Measurements from ENCODE around the gene GNG8.

Gene GNG8

GRCh38 chr19:46661020-46661731, 25.2 kb upstream of the GNG8 start, which contains the start of gene DACT3:
TSS of gene DACT3 (minus strand) at chr19:46661182. CDS start at chr19:46661064, 118 bp downstream.
- Histone ChIP-seq H2AFZ (peak within 1 kb of the TSS; percentile 84), H3K4me2 (ENCODE audit: low read length) (peak within 1 kb of the TSS; percentile 84), H3K27ac (peak within 1 kb of the TSS; percentile 34), H3K27me3 (ENCODE audit: control insufficient read depth, insufficient read depth, low read length) (no peaks in the 10 kb centered on the region), H3K4me3 (ENCODE audit: low read depth, low read length) (peak within 1 kb of the TSS; percentile 60), H3K9ac (no peak within 1 kb of the TSS), H3K4me1 (peaks cover 13% of the 10 kb centered on the region), H3K9me3 (ENCODE audit: control insufficient read depth, low read length) (no peaks in the 10 kb centered on the region), H3K36me3 (ENCODE audit: control insufficient read depth, insufficient read depth, low read length) (no peaks in the 10 kb centered on the region), H3K79me2 (no peaks in the 10 kb centered on the region)
- no peak for TF ChIP-seq CTCF (IDR thresholded peaks at IDR 0.05)

GRCh38 chr19:46660551-46661019, 24.6 kb upstream of the GNG8 start:
- Histone ChIP-seq H3K36me3 (ENCODE audit: control insufficient read depth, insufficient read depth, low read length) (no peaks in the 10 kb centered on the region), H3K27me3 (ENCODE audit: control insufficient read depth, insufficient read depth, low read length) (no peaks in the 10 kb centered on the region), H3K9ac (no peak overlapping the region), H3K27ac (no peak overlapping the region), H3K9me3 (ENCODE audit: control insufficient read depth, low read length) (no peaks in the 10 kb centered on the region), H3K4me2 (ENCODE audit: low read length) (peak overlapping the region; percentile 84), H3K79me2 (no peaks in the 10 kb centered on the region), H3K4me3 (ENCODE audit: low read depth, low read length) (peak overlapping the region; percentile 60), H2AFZ (peak overlapping the region; percentile 84), H3K4me1 (peaks cover 13% of the 10 kb centered on the region)
- no peak for TF ChIP-seq CTCF (IDR thresholded peaks at IDR 0.05)

- peak overlapping the region; percentile 60 for H3K4me3 ChIP-seq (ENCODE audit: low read depth, low read length)
- TF ChIP-seq CTCF (IDR thresholded peaks at IDR 0.05): no peak
- H3K27ac ChIP-seq: no peak overlapping the region
- H3K79me2 ChIP-seq: no peaks in the 10 kb centered on the region
- no peaks in the 10 kb centered on the region for H3K27me3 ChIP-seq (ENCODE audit: control insufficient read depth, insufficient read depth, low read length)
- peak overlapping the region; percentile 84 for H3K4me2 ChIP-seq (ENCODE audit: low read length)
- peaks cover 13% of the 10 kb centered on the region for H3K4me1 ChIP-seq
- H3K36me3 ChIP-seq (ENCODE audit: control insufficient read depth, insufficient read depth, low read length): no peaks in the 10 kb centered on the region
- H3K9me3 ChIP-seq (ENCODE audit: control insufficient read depth, low read length): no peaks in the 10 kb centered on the region
- H2AFZ ChIP-seq: peak overlapping the region; percentile 84
- no peak overlapping the region for H3K9ac ChIP-seq
Observed at GRCh38 chr19:46660008-46660517, 24.1 kb upstream of the GNG8 start.

GRCh38 chr19:46659151-46660007, 23.4 kb upstream of the GNG8 start:
- Histone ChIP-seq H3K9me3 (ENCODE audit: control insufficient read depth, low read length) (no peaks in the 10 kb centered on the region), H3K36me3 (ENCODE audit: control insufficient read depth, insufficient read depth, low read length) (no peaks in the 10 kb centered on the region), H3K79me2 (no peaks in the 10 kb centered on the region), H3K27me3 (ENCODE audit: control insufficient read depth, insufficient read depth, low read length) (no peaks in the 10 kb centered on the region), H3K9ac (no peak overlapping the region), H3K4me1 (peaks cover 13% of the 10 kb centered on the region), H3K4me3 (ENCODE audit: low read depth, low read length) (peak overlapping the region; percentile 60), H3K4me2 (ENCODE audit: low read length) (peak overlapping the region; percentile 84), H2AFZ (peak overlapping the region; percentile 84), H3K27ac (no peak overlapping the region)
- TF ChIP-seq CTCF (IDR thresholded peaks at IDR 0.05): no peak

Measured in parathyroid adenoma (tissue), 2 donors.